Natural killer cell (primary cell): Measurements from ENCODE around the gene SATB2. TPM values are rescaled to one million over a fixed set of nuclear protein-coding genes. Genes with fewer than 3 reads are reported as not detected.

Experiments used
- ATAC-seq, 3 donors: fragments of 150-1000 bp in 2 of 3; fragments of 200-7000 bp in 1 of 3; cut with Tn5 transposase; 1 replicate in 1 of 3; 2 replicates in 2 of 3; pipeline ENCODE4 v1.10.0; 2021; ENCODE audit warnings: mild to moderate bottlenecking in 2 of 3, moderate library complexity in 2 of 3
- DNase-seq, 2 donors: peaks; one replicate each; pipeline versions ENCODE4 v3.0.0 to v3.0.0-alpha.2; 2013 to 2021; ENCODE audit warnings: mixed read lengths in 1 of 2
- H3K27ac ChIP-seq: one replicate; pipeline ENCODE4 v1.5.1; 2013; ENCODE audit warnings: mild to moderate bottlenecking, low read length
- H3K27me3 ChIP-seq: one replicate; pipeline ENCODE4 v1.6.1; 2013; ENCODE audit warnings: low read length; ENCODE audit not compliant: control insufficient read depth, insufficient read depth
- H3K36me3 ChIP-seq: one replicate; pipeline ENCODE4 v1.6.1; 2013; ENCODE audit warnings: low read length; ENCODE audit not compliant: control insufficient read depth, insufficient read depth
- H3K4me1 ChIP-seq: one replicate; pipeline ENCODE4 v1.6.1; 2013; ENCODE audit warnings: low read length; ENCODE audit not compliant: control insufficient read depth, insufficient read depth
- H3K4me3 ChIP-seq: one replicate; pipeline ENCODE4 v1.5.1; 2013; ENCODE audit warnings: low read length
- H3K9me3 ChIP-seq: one replicate; pipeline ENCODE4 v1.6.1; 2013; ENCODE audit warnings: low read length; ENCODE audit not compliant: control insufficient read depth, insufficient read depth
- H3K27ac Mint-ChIP-seq, 2 donors: one replicate each; pipeline ENCODE4 v1.8.0; 2022; ENCODE audit warnings: mild to moderate bottlenecking in 2 of 2, mixed read lengths in 2 of 2, moderate library complexity in 1 of 2
- H3K27me3 Mint-ChIP-seq, 2 donors: one replicate each; pipeline ENCODE4 v1.8.0; 2022; ENCODE audit warnings: low read depth in 2 of 2, mixed read lengths in 2 of 2
- H3K36me3 Mint-ChIP-seq: one replicate; pipeline ENCODE4 v1.8.0; 2022; ENCODE audit warnings: mixed read lengths
- H3K4me1 Mint-ChIP-seq, 2 donors: one replicate each; pipeline ENCODE4 v1.8.0; 2022; ENCODE audit warnings: mixed read lengths in 2 of 2
- H3K4me3 Mint-ChIP-seq: one replicate; pipeline ENCODE4 v1.8.0; 2022; ENCODE audit warnings: mild to moderate bottlenecking, moderate library complexity, mixed read lengths
- H3K9me3 Mint-ChIP-seq, 2 donors: one replicate each; pipeline ENCODE4 v1.8.0; 2022; ENCODE audit warnings: mixed read lengths in 2 of 2
- CTCF ChIP-seq: fragments of 200-600 bp; IDR thresholded peaks from one replicate; pipeline ENCODE4 v1.8.0; 2022; ENCODE audit warnings: antibody characterized with exemption
- WGBS: methylation state at CpG from one replicate; pipeline ENCODE4 v1.1.7; 2013; ENCODE audit warnings: missing lambda C conversion rate; ENCODE audit not compliant: insufficient coverage; 5-methylcytosine and 5-hydroxymethylcytosine counted together
- intact Hi-C: fragments of 100-400 bp; cut with micrococcal nuclease; formaldehyde crosslinking; loops from one replicate; pipeline ENCODE4 v1.14.2; 2022
- total RNA-seq, 4 donors: library from RNA; stranded (reverse); fragments of 120-200 nt in 1 of 4; gene quantifications; one replicate each; pipeline versions ENCODE4 v1.2.3 to v1.2.4, GENCODE V29; 2013 to 2022

Gene SATB2
- total RNA-seq, 3 donors from 2014 or later (not counting 1 experiment from before 2014, with no cell fraction given), result 0.73 to 2.8 (median 0.79) TPM

GRCh38 chr2:199499005-199499404 is 41.3 kb upstream of the SATB2 start:
- H3K4me3 Mint-ChIP-seq, result no peak overlapping the region
- intact Hi-C loops, result no loop called here
- 94% methylated on average over 3 of the region's 3 CpGs for WGBS

GRCh38 chr2:199495147-199495546 is 37.4 kb upstream of the SATB2 start:
- no peak for DNase-seq
- WGBS, result 86% methylated on average over 4 of the region's 4 CpGs
- no peaks in the 10 kb centered on the region for H3K9me3 ChIP-seq
- no peaks in the 10 kb centered on the region for H3K27me3 ChIP-seq
- no peak overlapping the region for H3K27ac ChIP-seq
- Mint-ChIP-seq H3K9me3 (no peaks in the 10 kb centered on the region), H3K36me3 (no peaks in the 10 kb centered on the region), H3K4me3 (no peak overlapping the region), H3K27me3 (peaks cover 3 to 8% of the 10 kb centered on the region in 2 donors), H3K27ac (no peak overlapping the region), H3K4me1 (no peaks in the 10 kb centered on the region)
- TF ChIP-seq CTCF, result no peak
- ATAC-seq, result no peak
- intact Hi-C loops, result no loop called here
- no peaks in the 10 kb centered on the region for H3K36me3 ChIP-seq
- H3K4me1 ChIP-seq, result no peaks in the 10 kb centered on the region
- H3K4me3 ChIP-seq, result no peak overlapping the region

More at GRCh38 chr2:199499005-199499404, 41.3 kb upstream of the SATB2 start:
- no peak overlapping the region for H3K4me3 ChIP-seq
- H3K27ac ChIP-seq, result no peak overlapping the region
- peaks cover 3 to 8% of the 10 kb centered on the region in 2 donors for H3K27me3 Mint-ChIP-seq
- H3K36me3 Mint-ChIP-seq, result no peaks in the 10 kb centered on the region
- no peak overlapping the region for H3K27ac Mint-ChIP-seq
- no peaks in the 10 kb centered on the region for H3K4me1 ChIP-seq
- no peak for ATAC-seq
- H3K4me1 Mint-ChIP-seq, result no peaks in the 10 kb centered on the region
- no peaks in the 10 kb centered on the region for H3K9me3 Mint-ChIP-seq
- TF ChIP-seq CTCF, result no peak
- H3K36me3 ChIP-seq, result no peaks in the 10 kb centered on the region
- no peaks in the 10 kb centered on the region for H3K9me3 ChIP-seq
- DNase-seq, result no peak
- no peaks in the 10 kb centered on the region for H3K27me3 ChIP-seq

- no peak overlapping the region for H3K27ac Mint-ChIP-seq
- DNase-seq (no peak), ATAC-seq (no peak)
- Histone ChIP-seq H3K27ac (no peak overlapping the region), H3K36me3 (no peaks in the 10 kb centered on the region), H3K27me3 (no peaks in the 10 kb centered on the region), H3K4me3 (no peak overlapping the region), H3K9me3 (no peaks in the 10 kb centered on the region), H3K4me1 (no peaks in the 10 kb centered on the region)
- intact Hi-C loops, result no loop called here
- H3K27me3 Mint-ChIP-seq, result peaks cover 3 to 11% of the 10 kb centered on the region in 2 donors
- WGBS, result 88% methylated on average over 5 of the region's 5 CpGs
- H3K4me3 Mint-ChIP-seq, result no peak overlapping the region
- no peaks in the 10 kb centered on the region for H3K4me1 Mint-ChIP-seq
- no peaks in the 10 kb centered on the region for H3K9me3 Mint-ChIP-seq
- no peak for TF ChIP-seq CTCF
- H3K36me3 Mint-ChIP-seq, result no peaks in the 10 kb centered on the region
These were observed 32.3 kb upstream of the SATB2 start for GRCh38 chr2:199490049-199490448.

GRCh38 chr2:199488772-199489400 is 31.1 kb upstream of the SATB2 start:
- Histone ChIP-seq H3K9me3 (no peaks in the 10 kb centered on the region), H3K36me3 (no peaks in the 10 kb centered on the region), H3K4me1 (no peaks in the 10 kb centered on the region), H3K27me3 (no peaks in the 10 kb centered on the region), H3K27ac (no peak overlapping the region), H3K4me3 (no peak overlapping the region)
- DNase-seq (peak in 1 of 2 donors; percentile 68), ATAC-seq (peak in 2 of 3 donors; percentile 49 to 52)
- Mint-ChIP-seq H3K36me3 (no peaks in the 10 kb centered on the region), H3K9me3 (no peaks in the 10 kb centered on the region), H3K4me3 (no peak overlapping the region), H3K27ac (no peak overlapping the region), H3K27me3 (peaks cover 3 to 18% of the 10 kb centered on the region in 2 donors), H3K4me1 (no peaks in the 10 kb centered on the region)
- TF ChIP-seq CTCF, result peak; percentile 34
- 77% methylated on average over 5 of the region's 6 CpGs for WGBS
- intact Hi-C loops, result loop anchor here (1.0 kb wide), 1 partner anchor 1175 kb away; no protein-coding TSS in a partner anchor
